T47D (cell line): ENCODE results near the gene AFG3L2.

Experiments
- DNase-seq, 2 experiments: peaks; one replicate each; pipeline versions ENCODE4 v3.0.0 to v3.0.0-alpha.2; 2011 to 2012; ENCODE audit warnings: low read depth in 1 of 2, low spot score in 1 of 2
- JUND ChIP-seq: IDR thresholded peaks from 2 replicates; pipeline ENCODE4 v1.6.1; 2012; ENCODE audit warnings: low read depth
- in situ Hi-C: cut with HindIII; loops from 2 replicates; pipeline ENCODE4 v1.10.0; 2016; ENCODE audit warnings: low sequenced_read_pairs, low pct_unique_long_range_greater_than_20kb

Gene AFG3L2

GRCh38 chr18:12336171-12336613 lies 40.8 kb downstream of the AFG3L2 start:
- peak in 1 of 2 experiments; percentile 25 for DNase-seq
- in situ Hi-C loops = no loop called here
- no peak for TF ChIP-seq JUND

GRCh38 chr18:12335503-12335902 lies 41.5 kb downstream of the AFG3L2 start:
- no peak for DNase-seq
- in situ Hi-C loops = no loop called here
- TF ChIP-seq JUND = no peak

- DNase-seq = no peak
- in situ Hi-C loops = no loop called here
- TF ChIP-seq JUND = no peak
These were observed 42.2 kb downstream of the AFG3L2 start for GRCh38 chr18:12334863-12335262.

- no peak for TF ChIP-seq JUND
- in situ Hi-C loops = no loop called here
- no peak for DNase-seq
These were observed 42.6 kb downstream of the AFG3L2 start for GRCh38 chr18:12334366-12334808.

GRCh38 chr18:12333506-12334290 lies 43.3 kb downstream of the AFG3L2 start:
- no peak for TF ChIP-seq JUND
- in situ Hi-C loops = no loop called here
- DNase-seq = no peak

- TF ChIP-seq JUND = no peak
- in situ Hi-C loops = no loop called here
- no peak for DNase-seq
These were observed 46.3 kb downstream of the AFG3L2 start for GRCh38 chr18:12330766-12331165.

- DNase-seq = no peak
- TF ChIP-seq JUND = no peak
- in situ Hi-C loops = no loop called here
These were observed 47.8 kb downstream of the AFG3L2 start for GRCh38 chr18:12329125-12329698.

- in situ Hi-C loops = no loop called here
- no peak for TF ChIP-seq JUND
- no peak for DNase-seq
These were observed 48.7 kb downstream of the AFG3L2 start for GRCh38 chr18:12328179-12328823.

- in situ Hi-C loops = no loop called here
- peak; percentile 36 to 66 for DNase-seq
- no peak for TF ChIP-seq JUND
These were observed 49.4 kb downstream of the AFG3L2 start for GRCh38 chr18:12327510-12328178.

GRCh38 chr18:12326711-12327460 lies 50.1 kb downstream of the AFG3L2 start:
- in situ Hi-C loops = no loop called here
- no peak for DNase-seq
- TF ChIP-seq JUND = no peak

GRCh38 chr18:12325726-12326245 lies 51.2 kb downstream of the AFG3L2 start:
- in situ Hi-C loops = no loop called here
- no peak for TF ChIP-seq JUND
- no peak for DNase-seq
